Gastrocnemius medialis (tissue), 4 donors: ENCODE data around the gene MEP1A. TPM values are rescaled to one million over a fixed set of nuclear protein-coding genes. Genes with fewer than 3 reads are reported as not detected.

ENCODE experiments used
- ATAC-seq, 2 donors: fragments of 150-250 bp; one replicate each; pipeline ENCODE4 v1.9.1; 2016
- DNase-seq, 2 donors: peaks; one replicate each; pipeline ENCODE4 v3.0.0-alpha.2; 2019
- H3K27ac ChIP-seq, 4 donors: fragments of 200-600 bp; sonication (generic); 1 replicate in 1 of 4; 2 replicates in 3 of 4; pipeline ENCODE4 v1.5.1; 2016 to 2018; ENCODE audit warnings: mild to moderate bottlenecking in 2 of 4, moderate library complexity in 1 of 4
- H3K27me3 ChIP-seq, 3 donors: fragments of 200-600 bp; sonication (generic) in 2 of 3; 1 replicate in 1 of 3; 2 replicates in 2 of 3; pipeline versions ENCODE4 v1.5.1 to v1.6.0; 2016 to 2019; ENCODE audit warnings: mild to moderate bottlenecking in 1 of 3, moderate library complexity in 1 of 3
- H3K36me3 ChIP-seq, 2 donors: fragments of 200-600 bp; sonication (generic) in 1 of 2; one replicate each; pipeline ENCODE4 v1.5.1; 2017 to 2018
- H3K4me1 ChIP-seq, 2 donors: fragments of 200-600 bp; sonication (generic) in 1 of 2; one replicate each; pipeline ENCODE4 v1.5.1; 2016 to 2017; ENCODE audit warnings: mild to moderate bottlenecking in 2 of 2
- H3K4me3 ChIP-seq, 4 donors: fragments of 200-600 bp; sonication (generic) in 3 of 4; 1 replicate in 1 of 4; 2 replicates in 3 of 4; pipeline ENCODE4 v1.5.1; 2016 to 2019; ENCODE audit warnings: mild to moderate bottlenecking in 2 of 4
- H3K9me3 ChIP-seq, 3 donors: fragments of 200-600 bp; sonication (generic) in 2 of 3; 1 replicate in 1 of 3; 2 replicates in 2 of 3; pipeline ENCODE4 v1.5.1; 2016 to 2019
- POLR2A ChIP-seq, 2 donors: fragments of 450-650 bp; IDR thresholded peaks; one replicate each; pipeline ENCODE4 v1.6.1; 2017; ENCODE audit warnings: antibody characterized with exemption in 2 of 2, mild to moderate bottlenecking in 2 of 2, moderate library complexity in 2 of 2
- in situ Hi-C, 4 donors: fragments of 200-750 bp; cut with MboI; loops; one replicate each; pipeline versions ENCODE4 v1.15.0 to v1.8.0; 2017; ENCODE audit warnings: low sequenced_read_pairs in 4 of 4
- intact Hi-C: fragments of 100-400 bp; cut with DNase I; formaldehyde crosslinking; loops from one replicate; pipeline ENCODE4 v1.15.1; 2023; ENCODE audit warnings: low total_unique reads
- total RNA-seq, 4 donors: library from RNA; depleted of rRNA; stranded (reverse); fragments of >200 nt; gene quantifications; one replicate each; pipeline versions ENCODE4 v1.1.0 to v1.2.3, GENCODE V29; 2016
- TF ChIP-seq, protein P1 (sequence below), 5 experiments: fragments of 450-650 bp in 3 of 5; fragments of 200-600 bp in 2 of 5; sonication (generic) in 2 of 5; IDR thresholded peaks in 4 of 5; conservative IDR thresholded peaks in 1 of 5; 1 replicate in 4 of 5; 2 replicates in 1 of 5; pipeline ENCODE4 v1.5.1; 2016 to 2019; ENCODE audit warnings: antibody characterized with exemption in 5 of 5, mild to moderate bottlenecking in 3 of 5, moderate library complexity in 3 of 5

The MEP1A gene
- total RNA-seq, 4 donors from 2014 or later: 1.00 TPM; not detected in 3

DNA sequence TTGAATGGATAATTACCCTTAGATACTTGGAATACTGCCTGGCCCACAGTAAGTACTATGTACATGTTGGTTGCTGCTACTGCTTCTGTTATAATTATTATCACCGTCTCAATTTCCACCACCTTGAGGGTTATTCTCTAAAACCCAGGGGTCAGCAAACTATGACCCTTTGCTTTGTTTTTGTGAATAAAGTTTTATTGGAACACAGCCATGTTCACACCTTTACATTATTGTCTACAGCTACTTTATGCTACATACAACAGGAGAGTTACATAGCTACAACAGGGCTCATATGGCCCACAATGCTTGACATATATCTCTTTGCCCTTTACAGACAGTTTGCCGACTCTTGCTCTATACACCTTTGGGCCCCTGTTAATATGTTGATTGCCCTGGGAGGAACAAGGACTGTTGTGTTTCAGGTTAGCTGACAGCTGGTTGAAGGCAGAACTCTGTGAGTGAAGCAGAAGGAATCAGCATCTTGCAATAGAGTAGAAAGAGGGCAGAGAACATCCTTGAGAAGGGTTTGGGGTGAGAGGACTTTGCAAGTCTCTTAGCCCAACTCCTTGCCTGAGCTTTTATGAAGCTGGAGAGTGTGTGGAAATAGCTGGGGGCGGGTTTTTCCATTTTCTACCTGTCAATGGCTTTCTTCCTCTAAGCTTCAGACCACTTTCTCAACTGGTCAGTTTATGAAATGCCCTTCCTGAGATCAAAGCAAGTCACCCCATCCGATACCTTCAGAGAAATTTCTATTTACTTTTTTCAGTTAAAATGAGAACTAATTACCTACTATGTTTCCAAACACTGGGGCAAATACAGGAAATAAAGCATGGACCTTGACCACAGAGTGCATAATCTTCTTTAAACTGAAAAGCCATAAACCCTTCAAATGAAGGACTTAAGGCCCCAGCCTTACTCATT, 3.5 kb upstream of the MEP1A start:
- in situ Hi-C loops (no loop called here), intact Hi-C loops (loop anchor here (10.0 kb wide), 1 partner anchor 695 kb away; no protein-coding TSS in a partner anchor)
- no peak overlapping the region for H3K27ac ChIP-seq
- no peak overlapping the region for H3K4me3 ChIP-seq
- TF ChIP-seq, protein P1, sequence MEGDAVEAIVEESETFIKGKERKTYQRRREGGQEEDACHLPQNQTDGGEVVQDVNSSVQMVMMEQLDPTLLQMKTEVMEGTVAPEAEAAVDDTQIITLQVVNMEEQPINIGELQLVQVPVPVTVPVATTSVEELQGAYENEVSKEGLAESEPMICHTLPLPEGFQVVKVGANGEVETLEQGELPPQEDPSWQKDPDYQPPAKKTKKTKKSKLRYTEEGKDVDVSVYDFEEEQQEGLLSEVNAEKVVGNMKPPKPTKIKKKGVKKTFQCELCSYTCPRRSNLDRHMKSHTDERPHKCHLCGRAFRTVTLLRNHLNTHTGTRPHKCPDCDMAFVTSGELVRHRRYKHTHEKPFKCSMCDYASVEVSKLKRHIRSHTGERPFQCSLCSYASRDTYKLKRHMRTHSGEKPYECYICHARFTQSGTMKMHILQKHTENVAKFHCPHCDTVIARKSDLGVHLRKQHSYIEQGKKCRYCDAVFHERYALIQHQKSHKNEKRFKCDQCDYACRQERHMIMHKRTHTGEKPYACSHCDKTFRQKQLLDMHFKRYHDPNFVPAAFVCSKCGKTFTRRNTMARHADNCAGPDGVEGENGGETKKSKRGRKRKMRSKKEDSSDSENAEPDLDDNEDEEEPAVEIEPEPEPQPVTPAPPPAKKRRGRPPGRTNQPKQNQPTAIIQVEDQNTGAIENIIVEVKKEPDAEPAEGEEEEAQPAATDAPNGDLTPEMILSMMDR (IDR thresholded peaks at IDR 0.05 in 4 of 5, conservative IDR thresholded peaks at IDR 0.05 in 1 of 5): no peak
- TF ChIP-seq POLR2A (IDR thresholded peaks at IDR 0.05): no peak
- no peaks in the 10 kb centered on the region for H3K4me1 ChIP-seq
- H3K9me3 ChIP-seq: no peaks in the 10 kb centered on the region
- DNase-seq: no peak
- no peaks in the 10 kb centered on the region for H3K27me3 ChIP-seq
- no peaks in the 10 kb centered on the region for H3K36me3 ChIP-seq
- ATAC-seq: no peak

DNA sequence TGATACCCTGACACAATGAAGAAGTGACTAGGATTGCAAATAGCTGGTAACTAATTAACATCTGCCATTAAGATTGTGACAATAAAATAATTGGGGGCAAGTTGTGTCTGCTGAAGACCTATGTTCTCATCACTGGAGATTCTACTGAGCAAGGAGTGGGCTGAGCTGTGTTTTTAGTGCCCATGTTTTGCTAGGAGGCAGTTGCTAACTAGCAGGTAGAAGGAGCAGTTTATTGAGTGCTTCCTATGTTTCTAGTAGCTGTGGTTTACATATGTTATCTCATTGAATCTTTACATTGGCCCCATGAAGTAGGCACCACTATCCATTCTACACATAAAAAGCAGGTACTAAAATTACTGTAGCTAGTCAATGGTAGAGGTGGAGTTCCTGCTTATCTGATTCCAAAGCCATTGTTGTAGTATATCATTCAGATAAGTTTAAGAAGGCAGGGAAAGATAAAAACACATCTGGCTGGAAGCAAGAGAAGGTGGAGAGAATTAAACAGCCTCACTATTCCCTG, 2.8 kb upstream of the MEP1A start:
- in situ Hi-C loops: no loop called here

DNA sequence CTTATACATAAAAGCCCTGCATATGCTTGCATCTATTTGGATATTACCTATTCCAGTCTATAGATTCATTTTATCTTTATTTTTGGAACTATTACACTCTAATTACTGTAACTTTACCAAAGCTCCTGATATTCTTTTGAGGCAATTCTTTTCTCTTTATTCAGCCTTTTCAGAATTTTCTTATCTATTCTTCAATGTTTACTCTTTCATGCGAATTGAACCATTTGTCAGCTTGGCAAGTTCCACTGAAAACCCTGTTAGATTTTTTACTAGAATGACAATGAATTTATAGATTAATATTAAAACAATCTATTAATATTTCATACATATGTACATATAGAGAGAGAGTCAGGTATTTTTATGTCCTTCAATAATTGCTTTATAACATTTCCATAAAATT, 554 bp upstream of the MEP1A start:
- Histone ChIP-seq H3K4me1 (no peaks in the 10 kb centered on the region), H3K27me3 (no peaks in the 10 kb centered on the region), H3K4me3 (no peak overlapping the region), H3K36me3 (no peaks in the 10 kb centered on the region), H3K9me3 (no peaks in the 10 kb centered on the region), H3K27ac (no peak overlapping the region)
- no peak for DNase-seq
- in situ Hi-C loops (no loop called here), intact Hi-C loops (no loop called here)
- no peak for ATAC-seq
- no peak for TF ChIP-seq POLR2A (IDR thresholded peaks at IDR 0.05)
- TF ChIP-seq, protein P1 (IDR thresholded peaks at IDR 0.05 in 4 of 5, conservative IDR thresholded peaks at IDR 0.05 in 1 of 5): no peak

More for the DNA sequence above, 2.8 kb upstream of the MEP1A start:
- Histone ChIP-seq H3K4me1 (no peaks in the 10 kb centered on the region), H3K4me3 (no peak overlapping the region), H3K36me3 (no peaks in the 10 kb centered on the region), H3K27me3 (no peaks in the 10 kb centered on the region), H3K27ac (no peak overlapping the region), H3K9me3 (no peaks in the 10 kb centered on the region)
- intact Hi-C loops: no loop called here
- DNase-seq (no peak), ATAC-seq (no peak)
- TF ChIP-seq POLR2A (IDR thresholded peaks at IDR 0.05): no peak
- TF ChIP-seq, protein P1 (IDR thresholded peaks at IDR 0.05 in 4 of 5, conservative IDR thresholded peaks at IDR 0.05 in 1 of 5): no peak

DNA sequence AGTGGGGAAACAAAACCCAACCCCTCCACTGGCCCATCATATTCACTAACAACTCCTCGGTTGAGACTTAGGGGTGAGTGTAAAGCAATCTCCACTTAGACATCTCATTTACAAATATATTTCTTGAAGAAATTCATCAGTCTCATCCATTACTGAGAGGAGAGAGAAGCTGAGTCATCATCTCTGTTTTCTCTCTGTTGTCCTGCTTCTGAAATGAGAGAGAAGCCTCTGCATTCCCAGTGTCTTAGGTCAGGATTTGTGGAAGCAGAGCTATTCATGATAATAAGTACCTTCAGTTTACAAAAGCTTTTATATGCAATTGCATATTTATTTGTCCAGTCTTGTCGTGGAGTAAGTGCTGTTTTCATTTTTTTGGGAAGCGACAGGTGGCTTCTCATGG, 879 bp downstream of the MEP1A start:
- no peak for ATAC-seq
- Histone ChIP-seq H3K4me3 (no peak overlapping the region), H3K36me3 (no peaks in the 10 kb centered on the region), H3K27ac (no peak overlapping the region), H3K4me1 (no peaks in the 10 kb centered on the region), H3K9me3 (no peaks in the 10 kb centered on the region), H3K27me3 (no peaks in the 10 kb centered on the region)
- TF ChIP-seq, protein P1 (IDR thresholded peaks at IDR 0.05 in 4 of 5, conservative IDR thresholded peaks at IDR 0.05 in 1 of 5): no peak
- TF ChIP-seq POLR2A (IDR thresholded peaks at IDR 0.05): no peak
- DNase-seq: no peak
- in situ Hi-C loops: no loop called here
- intact Hi-C loops: no loop called here
